ENCODE measurements around the gene CNST.

DNA sequence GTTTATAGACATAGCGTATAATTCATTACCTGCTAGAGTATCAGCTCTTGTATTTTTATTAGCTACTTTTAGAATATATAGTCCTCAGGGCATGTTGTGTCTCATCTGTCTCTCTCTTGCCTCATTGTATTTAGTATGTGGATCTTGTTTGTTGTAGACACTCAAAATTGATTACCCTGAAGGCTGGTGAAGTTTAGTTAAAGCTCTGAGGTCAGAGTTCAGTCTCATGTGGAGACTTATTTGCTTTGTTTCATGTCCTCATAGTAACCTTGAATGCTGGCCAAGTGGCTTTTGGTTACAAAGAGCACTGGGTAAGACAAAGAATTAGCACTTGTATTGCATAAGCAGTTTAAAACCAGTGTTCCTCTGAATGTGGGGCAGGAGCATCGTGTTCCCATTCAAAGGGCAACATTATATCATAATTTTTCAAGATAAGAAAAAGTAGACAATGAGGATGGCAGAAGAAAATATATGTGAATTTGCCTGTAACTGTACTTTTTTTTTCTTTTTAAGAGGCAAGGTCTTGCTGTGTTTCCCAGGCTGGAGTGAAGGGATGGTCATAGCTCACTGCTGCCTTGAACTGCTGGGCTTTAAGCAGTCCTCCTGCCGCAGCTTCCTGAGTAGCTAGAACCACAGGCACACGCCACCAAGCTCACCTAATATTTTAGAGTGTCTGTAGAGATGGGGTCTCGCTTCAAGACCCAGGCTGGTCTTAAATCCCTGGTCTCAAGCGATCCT, 17.4 kb downstream of the CNST start:
- TF ChIP-seq, protein P1, sequence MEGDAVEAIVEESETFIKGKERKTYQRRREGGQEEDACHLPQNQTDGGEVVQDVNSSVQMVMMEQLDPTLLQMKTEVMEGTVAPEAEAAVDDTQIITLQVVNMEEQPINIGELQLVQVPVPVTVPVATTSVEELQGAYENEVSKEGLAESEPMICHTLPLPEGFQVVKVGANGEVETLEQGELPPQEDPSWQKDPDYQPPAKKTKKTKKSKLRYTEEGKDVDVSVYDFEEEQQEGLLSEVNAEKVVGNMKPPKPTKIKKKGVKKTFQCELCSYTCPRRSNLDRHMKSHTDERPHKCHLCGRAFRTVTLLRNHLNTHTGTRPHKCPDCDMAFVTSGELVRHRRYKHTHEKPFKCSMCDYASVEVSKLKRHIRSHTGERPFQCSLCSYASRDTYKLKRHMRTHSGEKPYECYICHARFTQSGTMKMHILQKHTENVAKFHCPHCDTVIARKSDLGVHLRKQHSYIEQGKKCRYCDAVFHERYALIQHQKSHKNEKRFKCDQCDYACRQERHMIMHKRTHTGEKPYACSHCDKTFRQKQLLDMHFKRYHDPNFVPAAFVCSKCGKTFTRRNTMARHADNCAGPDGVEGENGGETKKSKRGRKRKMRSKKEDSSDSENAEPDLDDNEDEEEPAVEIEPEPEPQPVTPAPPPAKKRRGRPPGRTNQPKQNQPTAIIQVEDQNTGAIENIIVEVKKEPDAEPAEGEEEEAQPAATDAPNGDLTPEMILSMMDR (IDR thresholded peaks at IDR 0.05), result no peak
- no peak for TF ChIP-seq POLR2A (IDR thresholded peaks at IDR 0.05)
- peak in 1 of 3 donors; percentile 50 for TF ChIP-seq POLR2AphosphoS5 (IDR thresholded peaks at IDR 0.05)
- TF ChIP-seq EP300 (IDR thresholded peaks at IDR 0.05), result no peak

Measured in suprapubic skin (tissue), 4 donors.